GM18511 (cell line): ENCODE measurements around the gene ADCY4.
"Not testable (repeated sequence)": the region's sequence is repeated elsewhere in the genome, so short reads cannot be mapped to it uniquely, and the experiment has no call there.

Experiments
- ATAC-seq: cut with Tn5 transposase; IDR thresholded peaks from one replicate; pipeline ENCODE4 v1.9.1; 2021; ENCODE audit warnings: mild to moderate bottlenecking, moderate library complexity; ENCODE audit not compliant: unreplicated experiment

ADCY4 gene

GRCh38 chr14:24334431-24335291 is at the start of gene ADCY4:
Gene ADCY4 (minus strand): TSS chr14:24335071. CDS start chr14:24334652, 419 bp downstream.
- ATAC-seq, result no peak

- no peak for ATAC-seq
Measured at GRCh38 chr14:24384169-24384568, 49.3 kb upstream of the ADCY4 start.

GRCh38 chr14:24382064-24382371 is 47.1 kb upstream of the ADCY4 start:
- ATAC-seq, result no peak

GRCh38 chr14:24381363-24382063 is 46.6 kb upstream of the ADCY4 start:
- ATAC-seq, result no peak

GRCh38 chr14:24379907-24380730 is 45.2 kb upstream of the ADCY4 start:
- ATAC-seq, result no peak

GRCh38 chr14:24378981-24379906 is 44.4 kb upstream of the ADCY4 start:
- ATAC-seq, result no peak

GRCh38 chr14:24378327-24378726 is 43.5 kb upstream of the ADCY4 start:
- no peak for ATAC-seq

GRCh38 chr14:24377657-24378056 is 42.8 kb upstream of the ADCY4 start:
- ATAC-seq, result no peak

GRCh38 chr14:24377126-24377525 is 42.3 kb upstream of the ADCY4 start:
- ATAC-seq, result no peak

- ATAC-seq, result no peak
Measured at GRCh38 chr14:24376448-24377070, 41.7 kb upstream of the ADCY4 start.

GRCh38 chr14:24372701-24373416 is 38.0 kb upstream of the ADCY4 start:
- ATAC-seq, result no peak

- not testable (repeated sequence) for ATAC-seq
Measured at GRCh38 chr14:24371605-24372004, 36.7 kb upstream of the ADCY4 start.

GRCh38 chr14:24370748-24371147 is 35.9 kb upstream of the ADCY4 start:
- no peak for ATAC-seq

- no peak for ATAC-seq
Measured at GRCh38 chr14:24369907-24370687, 35.2 kb upstream of the ADCY4 start.

- no peak for ATAC-seq
Measured at GRCh38 chr14:24369463-24369862, 34.6 kb upstream of the ADCY4 start.

- no peak for ATAC-seq
Measured at GRCh38 chr14:24368562-24369252, 33.8 kb upstream of the ADCY4 start.

- no peak for ATAC-seq
Measured at GRCh38 chr14:24368212-24368561, 33.3 kb upstream of the ADCY4 start.
